Activated naive CD8-positive, alpha-beta T cell (primary cell): Measurements from ENCODE around the gene SLC35F1.
"Not testable (repeated sequence)": the region's sequence is repeated elsewhere in the genome, so short reads cannot be mapped to it uniquely, and the experiment has no call there.

Source experiments
- H3K27ac Mint-ChIP-seq: one replicate; pipeline ENCODE4 v1.8.0; 2021; ENCODE audit warnings: mixed read lengths
- H3K27me3 Mint-ChIP-seq: one replicate; pipeline ENCODE4 v1.8.0; 2021; ENCODE audit warnings: mixed read lengths
- H3K36me3 Mint-ChIP-seq: one replicate; pipeline ENCODE4 v1.8.0; 2021; ENCODE audit warnings: mixed read lengths
- H3K4me1 Mint-ChIP-seq: one replicate; pipeline ENCODE4 v1.8.0; 2021; ENCODE audit warnings: low read depth, mixed read lengths
- H3K4me3 Mint-ChIP-seq: one replicate; pipeline ENCODE4 v1.8.0; 2021; ENCODE audit warnings: mild to moderate bottlenecking, mixed read lengths
- H3K9me3 Mint-ChIP-seq: one replicate; pipeline ENCODE4 v1.8.0; 2021; ENCODE audit warnings: low read depth, mixed read lengths

The SLC35F1 gene

GRCh38 chr6:117906958-117907600 lies at the start of gene SLC35F1:
SLC35F1 (plus strand) TSS chr6:117907264.
- H3K27me3 Mint-ChIP-seq = peaks cover 58% of the 10 kb centered on the region
- H3K9me3 Mint-ChIP-seq = no peaks in the 10 kb centered on the region

GRCh38 chr6:117858601-117859000 lies 48.5 kb upstream of the SLC35F1 start:
- H3K27me3 Mint-ChIP-seq, H3K4me1 Mint-ChIP-seq, H3K27ac Mint-ChIP-seq, H3K4me3 Mint-ChIP-seq, H3K36me3 Mint-ChIP-seq: not testable (repeated sequence)
- peaks cover 14% of the 10 kb centered on the region for H3K9me3 Mint-ChIP-seq

More at GRCh38 chr6:117906958-117907600, at the start of gene SLC35F1:
- no peaks in the 10 kb centered on the region for H3K36me3 Mint-ChIP-seq
- H3K4me3 Mint-ChIP-seq = peak within 1 kb of the TSS; percentile 72
- H3K4me1 Mint-ChIP-seq = peaks cover 12% of the 10 kb centered on the region
- no peak within 1 kb of the TSS for H3K27ac Mint-ChIP-seq

GRCh38 chr6:117861545-117861944 lies 45.5 kb upstream of the SLC35F1 start:
- H3K27ac Mint-ChIP-seq = no peak overlapping the region
- H3K4me1 Mint-ChIP-seq = no peaks in the 10 kb centered on the region
- H3K27me3 Mint-ChIP-seq = peaks cover 4% of the 10 kb centered on the region
- no peak overlapping the region for H3K4me3 Mint-ChIP-seq
- no peaks in the 10 kb centered on the region for H3K36me3 Mint-ChIP-seq
- peaks cover 5% of the 10 kb centered on the region for H3K9me3 Mint-ChIP-seq

GRCh38 chr6:117866561-117866960 lies 40.5 kb upstream of the SLC35F1 start:
- Mint-ChIP-seq H3K27me3 (peaks cover 2% of the 10 kb centered on the region), H3K9me3 (peaks cover 5% of the 10 kb centered on the region), H3K4me3 (no peak overlapping the region), H3K4me1 (no peaks in the 10 kb centered on the region), H3K27ac (no peak overlapping the region), H3K36me3 (no peaks in the 10 kb centered on the region)

GRCh38 chr6:117870486-117871242 lies 36.4 kb upstream of the SLC35F1 start:
- Mint-ChIP-seq H3K9me3 (no peaks in the 10 kb centered on the region), H3K4me1 (no peaks in the 10 kb centered on the region), H3K27ac (no peak overlapping the region), H3K4me3 (no peak overlapping the region), H3K27me3 (peaks cover 3% of the 10 kb centered on the region), H3K36me3 (no peaks in the 10 kb centered on the region)

- no peak overlapping the region for H3K4me3 Mint-ChIP-seq
Measured at GRCh38 chr6:117880824-117881223, 26.2 kb upstream of the SLC35F1 start.

GRCh38 chr6:117890172-117890571 lies 16.9 kb upstream of the SLC35F1 start:
- no peaks in the 10 kb centered on the region for H3K36me3 Mint-ChIP-seq
- no peak overlapping the region for H3K27ac Mint-ChIP-seq
- H3K4me3 Mint-ChIP-seq = no peak overlapping the region
- no peaks in the 10 kb centered on the region for H3K4me1 Mint-ChIP-seq
- no peaks in the 10 kb centered on the region for H3K9me3 Mint-ChIP-seq
- peaks cover 12% of the 10 kb centered on the region for H3K27me3 Mint-ChIP-seq

More at GRCh38 chr6:117880824-117881223, 26.2 kb upstream of the SLC35F1 start:
- no peaks in the 10 kb centered on the region for H3K4me1 Mint-ChIP-seq
- peaks cover 9% of the 10 kb centered on the region for H3K27me3 Mint-ChIP-seq
- H3K9me3 Mint-ChIP-seq = no peaks in the 10 kb centered on the region
- H3K36me3 Mint-ChIP-seq = no peaks in the 10 kb centered on the region
- no peak overlapping the region for H3K27ac Mint-ChIP-seq

GRCh38 chr6:117906507-117906957 lies 532 bp upstream of the SLC35F1 start:
- Mint-ChIP-seq H3K27me3 (peaks cover 53% of the 10 kb centered on the region), H3K4me1 (peaks cover 12% of the 10 kb centered on the region), H3K27ac (no peak overlapping the region), H3K9me3 (no peaks in the 10 kb centered on the region), H3K4me3 (peak overlapping the region; percentile 72), H3K36me3 (no peaks in the 10 kb centered on the region)

- Mint-ChIP-seq H3K4me3 (no peak overlapping the region), H3K27me3 (peaks cover 58% of the 10 kb centered on the region), H3K4me1 (peaks cover 12% of the 10 kb centered on the region), H3K9me3 (no peaks in the 10 kb centered on the region), H3K36me3 (no peaks in the 10 kb centered on the region), H3K27ac (no peak overlapping the region)
Measured at GRCh38 chr6:117907601-117908245, 659 bp downstream of the SLC35F1 start.

GRCh38 chr6:117908246-117909068 lies 1.4 kb downstream of the SLC35F1 start:
- Mint-ChIP-seq H3K27me3 (peaks cover 58% of the 10 kb centered on the region), H3K36me3 (no peaks in the 10 kb centered on the region), H3K4me1 (peaks cover 12% of the 10 kb centered on the region), H3K27ac (no peak overlapping the region), H3K9me3 (no peaks in the 10 kb centered on the region), H3K4me3 (peak overlapping the region; percentile 76)

- H3K4me1 Mint-ChIP-seq = peaks cover 12% of the 10 kb centered on the region
- no peaks in the 10 kb centered on the region for H3K9me3 Mint-ChIP-seq
- H3K27ac Mint-ChIP-seq = no peak overlapping the region
- no peak overlapping the region for H3K4me3 Mint-ChIP-seq
- no peaks in the 10 kb centered on the region for H3K36me3 Mint-ChIP-seq
- H3K27me3 Mint-ChIP-seq = peaks cover 51% of the 10 kb centered on the region
Measured at GRCh38 chr6:117909638-117910037, 2.6 kb downstream of the SLC35F1 start.

GRCh38 chr6:117910549-117910948 lies 3.5 kb downstream of the SLC35F1 start:
- Mint-ChIP-seq H3K27me3 (peaks cover 42% of the 10 kb centered on the region), H3K4me1 (peaks cover 12% of the 10 kb centered on the region), H3K4me3 (no peak overlapping the region), H3K27ac (no peak overlapping the region), H3K9me3 (no peaks in the 10 kb centered on the region), H3K36me3 (no peaks in the 10 kb centered on the region)

- no peaks in the 10 kb centered on the region for H3K36me3 Mint-ChIP-seq
- peaks cover 39% of the 10 kb centered on the region for H3K27me3 Mint-ChIP-seq
- H3K4me3 Mint-ChIP-seq = no peak overlapping the region
- H3K4me1 Mint-ChIP-seq = peaks cover 10% of the 10 kb centered on the region
- no peak overlapping the region for H3K27ac Mint-ChIP-seq
- no peaks in the 10 kb centered on the region for H3K9me3 Mint-ChIP-seq
Measured at GRCh38 chr6:117911150-117911549, 4.1 kb downstream of the SLC35F1 start.

GRCh38 chr6:117911660-117912059 lies 4.6 kb downstream of the SLC35F1 start:
- Mint-ChIP-seq H3K4me1 (peaks cover 8% of the 10 kb centered on the region), H3K9me3 (no peaks in the 10 kb centered on the region), H3K27me3 (peaks cover 34% of the 10 kb centered on the region), H3K27ac (no peak overlapping the region), H3K36me3 (no peaks in the 10 kb centered on the region), H3K4me3 (no peak overlapping the region)
